SJSA1 (cell line): ENCODE data around the gene PVR. TPM values are rescaled to one million over a fixed set of nuclear protein-coding genes. Genes with fewer than 3 reads are reported as not detected.
A peak's percentile ranks its signal among the peaks of the same experiment; 100 is the strongest.
"Not testable (repeated sequence)": the region's sequence is repeated elsewhere in the genome, so short reads cannot be mapped to it uniquely, and the experiment has no call there.

ENCODE experiments used
- DNase-seq, 2 experiments: peaks; one replicate each; pipeline ENCODE4 v3.0.0-alpha.2; 2015 to 2020; ENCODE audit warnings: low spot score in 2 of 2, low read depth in 1 of 2
- H3K27ac ChIP-seq: fragments of 250-450 bp; sonication (Bioruptor Pico); 2 replicates; pipeline ENCODE4 v1.5.1; 2020; ENCODE audit warnings: mild to moderate bottlenecking, moderate library complexity
- H3K27me3 ChIP-seq: fragments of 250-450 bp; sonication (Bioruptor Pico); replicated peaks from 2 replicates; pipeline ENCODE4 v1.5.1; 2020; ENCODE audit warnings: mild to moderate bottlenecking, moderate library complexity
- H3K36me3 ChIP-seq: fragments of 250-450 bp; sonication (Bioruptor Pico); 2 replicates; pipeline ENCODE4 v1.5.1; 2020; ENCODE audit warnings: mild to moderate bottlenecking
- H3K4me1 ChIP-seq: fragments of 250-450 bp; sonication (Bioruptor Pico); replicated peaks from 2 replicates; pipeline ENCODE4 v1.6.1; 2021; ENCODE audit warnings: mild to moderate bottlenecking
- H3K4me3 ChIP-seq: fragments of 250-450 bp; sonication (Bioruptor Pico); 2 replicates; pipeline ENCODE4 v1.5.1; 2020; ENCODE audit warnings: mild to moderate bottlenecking
- H3K9me3 ChIP-seq: fragments of 250-450 bp; sonication (Bioruptor Pico); replicated peaks from 2 replicates; pipeline ENCODE4 v1.5.1; 2020; ENCODE audit warnings: mild to moderate bottlenecking
- total RNA-seq: library from RNA; depleted of rRNA; stranded (reverse); fragments of >200 nt; shearing (Covaris generic); gene quantifications from 2 replicates; pipeline ENCODE4 v1.2.3, GENCODE V29; 2014

Gene PVR
- total RNA-seq, 1 experiment from 2014 or later, result 182 TPM

DNA sequence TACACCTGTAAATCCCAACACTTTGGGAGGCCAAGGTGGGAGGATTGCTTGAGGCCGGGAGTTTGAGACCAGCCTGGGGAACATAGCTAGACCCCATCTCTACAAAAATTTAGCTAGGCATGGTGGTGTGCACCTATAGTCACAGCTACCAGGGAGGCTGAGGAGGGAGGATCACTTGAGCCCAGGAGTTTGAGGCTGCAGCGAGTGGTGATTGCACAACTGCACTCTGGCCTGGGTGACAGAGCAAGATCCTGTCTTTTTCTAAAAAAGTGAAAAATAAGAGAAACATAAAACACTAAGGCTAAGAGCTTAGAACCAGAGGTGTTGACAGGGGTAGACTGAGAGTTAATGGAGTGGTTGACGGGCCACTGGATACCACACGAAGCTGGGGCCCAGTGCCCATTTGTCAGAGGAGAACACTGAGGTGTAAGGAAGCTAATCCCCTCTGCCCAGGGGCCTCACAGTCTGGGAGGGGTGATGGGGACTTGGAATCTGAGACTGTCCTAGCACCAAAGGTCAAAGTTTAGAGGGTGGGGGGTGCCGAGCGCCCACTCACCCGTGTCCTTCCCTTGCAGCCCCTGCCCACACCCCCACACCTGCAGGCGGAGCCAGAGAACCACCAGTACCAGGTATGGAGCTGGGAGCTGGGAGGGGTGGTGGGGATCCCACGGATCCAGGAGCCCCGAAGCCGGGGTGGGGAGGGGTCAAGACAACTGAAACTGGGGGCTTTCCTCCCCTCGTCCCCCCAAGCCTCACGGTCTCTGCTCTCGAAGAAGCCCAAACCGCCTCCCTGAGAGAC lies 38.5 kb downstream of the PVR start:
- no peak overlapping the region for H3K27ac ChIP-seq
- H3K4me3 ChIP-seq, result no peak overlapping the region
- no peaks in the 10 kb centered on the region for H3K9me3 ChIP-seq
- no peaks in the 10 kb centered on the region for H3K27me3 ChIP-seq
- no peak for DNase-seq
- peaks cover 23% of the 10 kb centered on the region for H3K4me1 ChIP-seq
- peaks cover 3% of the 10 kb centered on the region; the same call in 1 of the 2 replicates for H3K36me3 ChIP-seq

DNA sequence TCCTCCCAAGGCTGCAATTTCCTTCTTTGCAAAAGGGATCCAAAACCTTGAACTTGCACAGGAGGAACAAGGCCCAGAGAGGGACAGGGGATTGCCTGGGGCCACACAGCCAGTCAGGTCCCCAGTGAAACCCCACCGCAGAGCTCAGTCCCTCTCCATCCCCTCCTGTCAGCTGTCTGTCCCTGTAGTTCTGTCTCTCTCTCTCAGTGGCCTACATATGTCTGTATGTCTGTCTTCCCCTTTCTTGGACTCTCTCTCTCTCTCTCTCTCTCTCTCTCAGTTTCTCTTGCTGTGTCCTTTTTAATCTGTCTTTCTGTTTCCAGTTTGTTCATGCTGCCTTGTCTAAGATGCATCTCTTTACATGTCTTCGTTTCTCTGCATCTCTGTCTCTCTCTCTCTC lies 39.1 kb downstream of the PVR start:
- Histone ChIP-seq H3K9me3 (no peaks in the 10 kb centered on the region), H3K36me3 (peaks cover 3% of the 10 kb centered on the region; the same call in 1 of the 2 replicates), H3K27ac (no peak overlapping the region), H3K4me1 (peaks cover 17% of the 10 kb centered on the region), H3K4me3 (no peak overlapping the region), H3K27me3 (no peaks in the 10 kb centered on the region)
- no peak for DNase-seq

DNA sequence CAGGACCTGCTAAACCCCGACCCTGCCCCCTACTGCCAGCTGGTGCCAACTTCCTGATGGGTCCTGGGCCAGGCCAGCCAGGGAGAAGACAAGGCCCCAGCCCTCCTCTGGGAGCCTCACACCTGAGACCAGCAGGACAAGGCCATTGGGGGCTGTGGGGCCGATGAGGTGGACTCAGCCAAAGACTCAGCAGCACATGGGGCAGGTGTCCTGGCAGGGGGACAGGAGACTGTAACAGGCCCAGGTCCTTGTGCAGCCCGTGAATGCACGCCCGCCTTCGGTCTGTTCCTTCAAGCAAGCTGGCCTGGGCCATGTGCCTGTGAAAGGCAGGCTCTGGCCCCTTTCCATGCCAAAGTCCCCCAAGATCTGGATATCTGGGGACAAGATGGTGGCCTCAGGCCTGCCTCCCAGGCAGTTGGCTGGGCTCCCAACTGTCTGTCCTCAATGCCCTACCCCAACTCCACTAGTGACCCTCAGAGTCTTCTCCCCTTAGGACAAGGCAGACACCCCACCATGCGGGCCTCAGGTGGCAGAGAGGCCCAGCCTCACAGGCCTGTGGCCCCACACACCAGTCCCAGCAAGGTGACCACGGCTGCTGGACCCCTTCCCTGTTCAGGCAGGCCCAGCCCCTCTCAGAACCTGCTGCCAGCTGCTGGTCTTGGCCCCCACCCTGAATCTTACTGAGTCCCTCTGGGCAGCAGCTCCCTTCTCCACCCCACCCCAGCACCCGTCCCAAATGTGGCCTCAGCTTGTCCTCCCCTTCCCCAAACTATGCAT lies 39.9 kb downstream of the PVR start:
- H3K27ac ChIP-seq, result no peak overlapping the region
- no peak overlapping the region for H3K4me3 ChIP-seq
- peaks cover 3% of the 10 kb centered on the region; the same call in 1 of the 2 replicates for H3K36me3 ChIP-seq
- peaks cover 21% of the 10 kb centered on the region for H3K4me1 ChIP-seq
- no peak for DNase-seq
- H3K9me3 ChIP-seq, result no peaks in the 10 kb centered on the region
- H3K27me3 ChIP-seq, result no peaks in the 10 kb centered on the region

DNA sequence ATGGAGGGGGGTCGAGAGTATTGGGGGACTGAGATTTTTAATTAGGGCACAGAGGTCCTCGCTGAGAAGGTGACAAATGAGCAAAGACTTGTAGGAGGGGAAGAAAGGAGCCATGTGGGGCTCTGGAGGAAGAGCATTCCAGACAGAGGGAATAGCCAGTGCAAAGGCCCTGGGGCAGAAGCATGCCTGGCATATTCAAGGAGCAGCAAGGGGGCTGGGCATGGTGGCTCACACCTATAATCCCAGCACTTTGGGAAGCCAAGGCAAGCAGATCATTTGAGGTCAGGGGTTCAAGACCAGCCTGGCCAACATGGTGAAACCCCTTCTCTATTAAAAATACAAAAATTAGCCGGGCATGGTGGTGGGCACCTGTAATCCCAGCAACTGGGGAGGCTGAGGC lies 40.7 kb downstream of the PVR start:
- H3K27me3 ChIP-seq, DNase-seq, H3K4me3 ChIP-seq, H3K9me3 ChIP-seq, H3K36me3 ChIP-seq: not testable (repeated sequence)
- Histone ChIP-seq H3K27ac (peak overlapping the region; percentile 76), H3K4me1 (peaks cover 24% of the 10 kb centered on the region)

DNA sequence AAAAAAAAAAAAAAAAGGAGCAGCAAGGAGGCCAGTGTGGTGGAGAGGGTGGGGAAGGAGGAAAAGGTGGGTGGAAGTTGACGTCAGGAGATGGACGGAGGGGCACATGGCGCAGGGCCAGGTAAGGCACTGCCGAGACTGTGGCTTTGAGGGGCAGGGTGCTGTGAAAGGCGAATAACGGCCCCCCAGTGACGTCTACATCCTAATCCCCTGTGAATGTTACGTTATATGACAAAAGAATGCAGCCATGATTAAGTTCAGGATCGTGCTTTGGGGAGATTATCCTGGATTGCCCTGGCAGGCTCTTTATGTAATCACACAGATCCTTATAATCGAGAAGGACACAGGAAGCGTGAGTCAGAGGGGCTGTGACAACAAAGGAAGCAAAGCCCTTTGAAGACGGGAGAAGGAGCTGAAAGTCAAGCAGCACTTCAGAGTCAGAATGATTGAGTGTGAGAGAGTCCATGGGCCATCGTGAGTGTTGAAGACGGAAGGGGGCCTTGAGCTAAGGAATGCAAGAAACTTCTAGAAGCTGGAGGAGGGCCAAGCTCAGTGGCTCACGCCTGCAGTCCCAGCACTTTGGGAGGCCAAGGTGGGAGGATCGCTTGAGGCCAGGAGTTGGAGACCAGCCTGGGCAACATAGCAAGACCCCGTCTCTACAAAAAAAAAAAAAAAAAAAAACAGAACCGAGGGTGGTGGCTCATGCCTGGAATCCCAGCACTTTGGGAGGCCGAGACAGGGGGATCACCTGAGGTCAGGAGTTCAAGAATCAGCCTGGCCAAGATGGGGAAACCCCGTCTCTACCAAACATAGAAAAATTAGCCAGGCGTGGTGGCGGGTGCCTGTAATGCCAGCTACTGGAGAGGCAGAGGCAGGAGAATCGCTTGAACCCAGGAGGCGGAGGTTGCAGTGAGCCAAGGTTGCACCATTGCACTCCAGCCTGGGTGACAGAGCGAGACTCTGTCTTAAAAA lies 41.5 kb downstream of the PVR start:
- Histone ChIP-seq H3K27ac (peak overlapping the region; percentile 76), H3K36me3 (peaks cover 3% of the 10 kb centered on the region; the same call in 1 of the 2 replicates), H3K27me3 (no peaks in the 10 kb centered on the region), H3K4me3 (no peak overlapping the region), H3K9me3 (no peaks in the 10 kb centered on the region), H3K4me1 (peaks cover 24% of the 10 kb centered on the region)
- DNase-seq, result peak; percentile 91 to 92

DNA sequence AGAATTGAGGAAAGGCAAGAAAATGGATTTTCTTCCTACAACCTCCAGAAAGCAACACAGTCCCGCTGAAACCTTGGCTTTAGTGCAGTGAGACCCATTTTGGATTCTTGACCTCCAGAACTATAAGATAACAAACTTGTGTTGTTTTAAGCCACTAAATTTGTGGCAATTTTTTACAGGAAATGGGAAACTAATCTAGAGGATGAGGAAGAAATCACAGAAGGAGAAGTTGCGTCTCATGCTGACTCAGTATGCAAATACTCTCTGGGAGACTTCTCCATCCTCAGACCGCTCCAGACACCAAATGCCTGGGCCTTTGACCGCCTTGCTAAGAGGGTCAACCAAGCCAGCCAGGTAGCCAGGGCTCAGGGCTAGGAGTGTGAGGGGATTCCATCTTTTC lies 42.2 kb downstream of the PVR start:
- Histone ChIP-seq H3K4me3 (no peak overlapping the region), H3K27ac (peak overlapping the region; percentile 76), H3K36me3 (peaks cover 3% of the 10 kb centered on the region; the same call in 1 of the 2 replicates), H3K4me1 (peaks cover 24% of the 10 kb centered on the region), H3K9me3 (no peaks in the 10 kb centered on the region), H3K27me3 (no peaks in the 10 kb centered on the region)
- DNase-seq, result no peak

DNA sequence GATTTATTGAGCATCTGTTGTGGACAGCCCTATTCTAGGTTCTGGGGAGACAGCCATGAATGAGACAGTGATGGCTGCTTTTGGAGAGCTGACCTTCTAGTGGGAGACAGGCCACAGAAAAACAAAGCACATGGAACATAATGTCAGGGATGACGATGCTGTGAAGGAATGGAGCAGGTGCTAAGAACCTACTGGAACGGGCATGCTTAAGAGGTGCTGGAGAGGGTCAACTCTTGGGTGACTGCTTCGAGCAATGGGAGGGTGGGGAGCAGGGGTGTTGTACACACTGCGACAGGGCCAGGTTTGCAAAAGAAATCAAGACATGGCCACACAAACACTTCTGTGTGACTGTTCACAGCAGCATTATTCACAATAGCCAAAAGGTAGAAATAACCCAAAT lies 43.2 kb downstream of the PVR start:
- Histone ChIP-seq H3K27me3 (no peaks in the 10 kb centered on the region), H3K36me3 (peaks cover 3% of the 10 kb centered on the region; the same call in 1 of the 2 replicates), H3K4me3 (no peak overlapping the region), H3K27ac (no peak overlapping the region), H3K9me3 (no peaks in the 10 kb centered on the region), H3K4me1 (peaks cover 31% of the 10 kb centered on the region)
- DNase-seq, result no peak

DNA sequence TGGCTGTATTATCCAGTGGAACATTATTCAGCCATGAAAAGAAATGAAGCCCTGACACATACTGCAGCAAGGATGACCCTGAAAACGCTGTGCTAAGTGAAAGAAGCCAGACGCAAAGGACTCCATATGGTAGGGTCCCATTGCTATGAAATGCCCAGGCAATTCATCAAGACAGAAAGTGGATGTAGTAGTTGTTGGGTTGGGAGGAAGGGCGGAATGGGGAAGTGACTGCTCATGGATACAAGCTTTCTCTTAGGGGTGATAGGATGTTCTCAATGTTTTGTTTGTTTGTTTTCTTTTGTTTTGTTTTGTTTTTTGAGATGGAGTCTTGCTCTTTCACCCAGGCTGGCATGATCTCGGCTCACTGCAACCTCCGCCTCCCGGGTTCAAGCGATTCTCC lies 44.2 kb downstream of the PVR start:
- no peak for DNase-seq
- H3K4me1 ChIP-seq, result peaks cover 40% of the 10 kb centered on the region
- H3K36me3 ChIP-seq, result peaks cover 3% of the 10 kb centered on the region; the same call in 1 of the 2 replicates
- H3K27ac ChIP-seq, result no peak overlapping the region
- no peak overlapping the region for H3K4me3 ChIP-seq
- no peaks in the 10 kb centered on the region for H3K9me3 ChIP-seq
- no peaks in the 10 kb centered on the region for H3K27me3 ChIP-seq

DNA sequence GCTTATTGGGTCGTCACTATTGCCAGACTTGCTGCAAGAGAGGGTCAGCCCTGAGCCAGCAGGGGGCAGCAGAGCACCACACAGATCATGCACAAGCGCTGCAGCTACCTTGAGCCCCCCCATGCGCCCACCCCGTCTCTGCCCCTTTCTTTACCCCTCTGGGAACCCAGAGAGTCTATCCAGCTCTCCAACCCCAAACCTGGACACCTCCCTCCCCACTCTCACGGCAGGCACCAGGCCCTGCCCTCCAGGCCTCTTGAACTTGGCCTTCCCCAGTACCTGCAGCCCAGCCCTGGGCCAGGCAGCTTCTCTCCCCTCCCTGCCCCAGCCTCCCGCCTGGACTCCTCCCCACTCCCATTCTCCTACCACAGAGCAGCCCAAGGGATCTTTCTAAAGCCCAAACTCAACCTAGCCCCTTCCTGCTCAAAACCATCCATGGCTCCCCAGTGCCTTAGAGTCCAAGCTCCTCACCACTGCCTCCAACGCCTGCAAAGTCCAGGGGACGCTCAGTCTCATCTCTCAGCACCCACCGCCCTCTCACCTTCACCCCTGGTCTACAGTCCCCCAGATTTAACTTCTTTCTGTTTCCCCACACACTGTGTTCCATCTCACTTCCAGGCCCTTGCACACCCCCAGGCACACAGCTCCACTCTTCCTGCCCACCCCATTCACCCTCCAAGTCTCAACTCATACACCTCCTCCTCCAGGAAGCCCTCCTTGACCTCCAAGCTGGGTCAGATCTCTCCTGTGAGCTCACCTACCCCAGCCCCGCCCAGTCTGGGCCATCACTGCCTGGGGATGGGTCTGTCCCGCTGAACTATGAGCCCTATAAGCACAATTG lies 45.8 kb downstream of the PVR start:
- peak; percentile 75 to 87 for DNase-seq
- 0 out of 2 replicates have a peak overlapping the region, but pooled peaks have one; percentile 14 for H3K4me3 ChIP-seq
- H3K4me1 ChIP-seq, result peaks cover 37% of the 10 kb centered on the region
- H3K27me3 ChIP-seq, result no peaks in the 10 kb centered on the region
- H3K9me3 ChIP-seq, result no peaks in the 10 kb centered on the region
- H3K27ac ChIP-seq, result no peak overlapping the region
- H3K36me3 ChIP-seq, result no peaks in the 10 kb centered on the region

DNA sequence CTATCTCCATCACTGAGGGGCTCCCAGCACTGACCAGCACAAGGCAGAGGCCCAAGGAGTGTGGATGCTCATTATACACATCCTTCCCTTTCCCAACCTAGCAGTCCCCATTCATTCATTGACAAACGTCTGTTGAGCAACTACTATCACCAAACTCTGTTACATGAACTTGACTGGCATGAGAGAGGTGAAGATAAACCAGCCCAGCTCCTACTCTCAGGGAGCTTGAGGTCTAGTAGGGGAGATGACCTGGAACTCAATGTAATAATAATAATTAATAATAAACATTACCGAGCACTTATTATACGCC lies 46.4 kb downstream of the PVR start:
- Histone ChIP-seq H3K27ac (no peak overlapping the region), H3K9me3 (no peaks in the 10 kb centered on the region), H3K4me1 (peaks cover 31% of the 10 kb centered on the region), H3K4me3 (no peak overlapping the region), H3K27me3 (no peaks in the 10 kb centered on the region), H3K36me3 (no peaks in the 10 kb centered on the region)
- no peak for DNase-seq

DNA sequence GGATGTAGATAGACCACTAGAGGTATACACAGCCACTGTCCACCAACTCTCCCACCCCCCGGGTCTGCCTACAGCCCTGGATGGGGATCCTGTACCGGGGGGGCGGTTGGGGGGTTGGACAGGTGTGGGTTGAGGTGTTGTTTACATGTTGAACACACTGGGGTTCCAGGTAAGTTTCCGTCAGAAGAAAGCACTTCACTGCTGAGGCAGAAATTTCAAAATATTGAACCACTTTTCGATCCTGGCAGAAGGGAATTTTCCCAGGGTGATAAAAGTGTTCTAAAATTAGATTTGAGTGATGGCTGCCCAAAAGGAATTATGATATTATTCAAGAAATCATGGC lies 48.6 kb downstream of the PVR start:
- Histone ChIP-seq H3K9me3 (no peaks in the 10 kb centered on the region), H3K4me3 (no peak overlapping the region), H3K27ac (peak overlapping the region; percentile 68), H3K4me1 (peaks cover 23% of the 10 kb centered on the region), H3K27me3 (no peaks in the 10 kb centered on the region), H3K36me3 (no peaks in the 10 kb centered on the region)
- no peak for DNase-seq

DNA sequence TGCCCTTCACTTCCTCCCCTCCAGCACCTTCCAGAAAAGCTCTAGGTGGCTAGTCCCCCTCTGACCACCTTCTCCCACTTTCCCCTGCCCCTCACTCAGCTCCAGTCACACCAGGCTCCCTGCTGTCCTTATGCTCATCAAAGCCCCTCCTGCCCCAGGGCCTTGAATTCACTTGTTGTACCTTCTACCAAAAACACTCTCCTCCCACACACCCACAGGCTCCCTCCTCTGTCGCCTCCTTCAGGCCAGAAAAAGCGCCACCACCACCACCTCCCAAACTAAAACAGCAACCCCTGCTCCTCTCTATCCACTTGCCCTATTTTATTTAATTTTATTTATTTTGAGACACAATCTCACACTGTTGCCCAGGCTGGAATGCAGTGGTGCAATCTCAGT lies 50.5 kb downstream of the PVR start:
- H3K36me3 ChIP-seq, result no peaks in the 10 kb centered on the region
- peaks cover 16% of the 10 kb centered on the region for H3K4me1 ChIP-seq
- no peaks in the 10 kb centered on the region for H3K27me3 ChIP-seq
- H3K27ac ChIP-seq, result no peak overlapping the region
- H3K4me3 ChIP-seq, result no peak overlapping the region
- H3K9me3 ChIP-seq, result no peaks in the 10 kb centered on the region
- no peak for DNase-seq
